WERI-Rb-1 (cell line): ENCODE measurements around the gene IFT172.

Experiments used
- DNase-seq: peaks from one replicate; pipeline ENCODE4 v3.0.0-alpha.2; 2020
- H3K27ac ChIP-seq: fragments of 250-450 bp; sonication (Bioruptor Pico); 2 replicates; pipeline ENCODE4 v1.5.1; 2020; ENCODE audit warnings: mild to moderate bottlenecking, moderate library complexity
- H3K27me3 ChIP-seq: fragments of 250-450 bp; sonication (Bioruptor Pico); 2 replicates; pipeline ENCODE4 v1.5.1; 2021; ENCODE audit warnings: mild to moderate bottlenecking, low read depth, moderate library complexity; ENCODE audit not compliant: insufficient read depth, severe bottlenecking
- H3K36me3 ChIP-seq: fragments of 250-450 bp; sonication (Bioruptor Pico); 2 replicates; pipeline ENCODE4 v1.5.1; 2020; ENCODE audit warnings: mild to moderate bottlenecking, moderate library complexity
- H3K4me3 ChIP-seq: 2 replicates; pipeline ENCODE4 v1.5.1; 2011; ENCODE audit warnings: low read depth, mild to moderate bottlenecking, control low read depth, low read length
- H3K9me3 ChIP-seq: fragments of 250-450 bp; sonication (Bioruptor Pico); 2 replicates; pipeline ENCODE4 v1.5.1; 2021; ENCODE audit warnings: mild to moderate bottlenecking, moderate library complexity; ENCODE audit not compliant: severe bottlenecking
- TF ChIP-seq, protein P1 (sequence below): IDR thresholded peaks from 2 replicates; pipeline ENCODE4 v1.5.1; 2011; ENCODE audit warnings: low read depth, mild to moderate bottlenecking, control low read depth, inconsistent platforms, low read length

The IFT172 gene

DNA sequence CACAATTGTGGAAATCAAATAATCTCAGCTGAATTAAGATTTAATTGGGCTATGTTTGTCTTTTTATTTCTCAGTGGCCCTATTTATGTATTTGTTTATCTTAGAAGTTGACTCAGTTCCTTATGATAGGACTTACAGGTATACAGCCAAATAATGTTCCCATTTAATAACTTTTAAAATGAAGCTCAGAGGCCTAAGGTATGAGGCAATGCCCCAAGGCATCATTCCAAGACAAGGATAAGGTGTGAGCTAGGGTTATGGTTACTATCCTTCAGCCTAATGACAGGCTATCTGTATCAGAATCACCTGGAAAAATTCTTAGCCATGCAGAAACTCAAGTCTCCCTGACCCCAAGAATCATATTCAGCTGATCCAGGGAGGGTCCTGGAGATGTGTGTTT lies 68.5 kb downstream of the IFT172 start:
- DNase-seq, result no peak
- TF ChIP-seq, protein P1, sequence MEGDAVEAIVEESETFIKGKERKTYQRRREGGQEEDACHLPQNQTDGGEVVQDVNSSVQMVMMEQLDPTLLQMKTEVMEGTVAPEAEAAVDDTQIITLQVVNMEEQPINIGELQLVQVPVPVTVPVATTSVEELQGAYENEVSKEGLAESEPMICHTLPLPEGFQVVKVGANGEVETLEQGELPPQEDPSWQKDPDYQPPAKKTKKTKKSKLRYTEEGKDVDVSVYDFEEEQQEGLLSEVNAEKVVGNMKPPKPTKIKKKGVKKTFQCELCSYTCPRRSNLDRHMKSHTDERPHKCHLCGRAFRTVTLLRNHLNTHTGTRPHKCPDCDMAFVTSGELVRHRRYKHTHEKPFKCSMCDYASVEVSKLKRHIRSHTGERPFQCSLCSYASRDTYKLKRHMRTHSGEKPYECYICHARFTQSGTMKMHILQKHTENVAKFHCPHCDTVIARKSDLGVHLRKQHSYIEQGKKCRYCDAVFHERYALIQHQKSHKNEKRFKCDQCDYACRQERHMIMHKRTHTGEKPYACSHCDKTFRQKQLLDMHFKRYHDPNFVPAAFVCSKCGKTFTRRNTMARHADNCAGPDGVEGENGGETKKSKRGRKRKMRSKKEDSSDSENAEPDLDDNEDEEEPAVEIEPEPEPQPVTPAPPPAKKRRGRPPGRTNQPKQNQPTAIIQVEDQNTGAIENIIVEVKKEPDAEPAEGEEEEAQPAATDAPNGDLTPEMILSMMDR, result no peak
- Histone ChIP-seq H3K9me3 (no peaks in the 10 kb centered on the region), H3K4me3 (no peak overlapping the region), H3K27me3 (no peaks in the 10 kb centered on the region), H3K36me3 (no peaks in the 10 kb centered on the region), H3K27ac (no peak overlapping the region)

DNA sequence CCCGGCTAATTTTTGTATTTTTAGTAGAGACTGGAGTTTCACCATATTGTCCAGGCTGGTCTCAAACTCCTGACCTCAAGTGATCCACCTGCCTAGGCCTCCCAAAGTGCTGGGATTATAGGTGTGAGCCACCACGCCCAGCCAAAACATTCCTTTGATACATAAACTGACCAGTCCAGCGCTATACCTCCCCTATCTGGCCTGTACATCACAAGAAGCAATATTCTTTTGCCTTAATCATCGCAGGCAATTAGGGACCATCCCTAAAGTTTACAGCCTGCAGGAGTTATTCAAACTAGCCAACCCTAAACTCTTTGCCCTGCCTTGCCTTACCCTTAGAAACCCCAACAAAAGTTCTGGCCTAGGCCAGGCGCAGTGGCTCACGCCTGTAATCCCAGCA lies 73.4 kb downstream of the IFT172 start:
- no peak overlapping the region for H3K27ac ChIP-seq
- H3K9me3 ChIP-seq, result no peaks in the 10 kb centered on the region
- no peaks in the 10 kb centered on the region for H3K27me3 ChIP-seq
- no peaks in the 10 kb centered on the region for H3K36me3 ChIP-seq
- no peak for DNase-seq
- no peak overlapping the region for H3K4me3 ChIP-seq
- TF ChIP-seq, protein P1, result no peak

DNA sequence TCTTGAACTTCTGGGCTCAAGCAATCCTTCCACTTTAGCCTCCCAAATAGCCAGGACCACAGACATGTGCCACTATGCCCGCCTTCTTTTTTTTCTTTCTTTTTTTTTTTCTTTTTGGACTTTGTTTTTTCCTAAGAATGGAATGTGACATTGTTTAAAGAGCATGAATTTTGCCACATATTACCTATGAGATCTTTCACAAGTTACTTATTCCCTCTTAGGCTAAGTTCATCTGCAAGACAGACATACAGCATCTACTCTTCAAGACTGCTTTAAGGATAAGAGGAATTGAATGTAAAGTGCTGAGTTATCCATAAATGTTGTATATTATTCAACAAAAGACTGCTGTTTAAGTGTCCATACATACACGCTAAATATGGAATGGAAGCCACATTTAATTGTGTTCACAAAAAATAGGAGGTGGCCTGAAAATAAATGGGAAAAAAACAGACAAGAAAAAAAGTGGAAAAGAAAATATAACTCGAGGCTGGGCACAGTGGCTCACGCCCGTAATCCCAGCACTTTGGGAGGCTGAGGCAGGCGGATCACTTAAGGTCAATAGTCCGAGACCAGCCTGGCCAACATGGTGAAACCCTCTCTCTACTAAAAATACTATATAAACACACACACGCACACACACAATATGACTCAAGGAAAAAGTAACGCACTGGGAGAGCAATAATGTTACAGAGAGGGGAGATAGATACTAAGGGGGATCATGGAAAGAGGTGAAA lies 77.0 kb downstream of the IFT172 start:
- Histone ChIP-seq H3K27ac (no peak overlapping the region), H3K36me3 (peaks cover 8% of the 10 kb centered on the region), H3K9me3 (no peaks in the 10 kb centered on the region), H3K4me3 (no peak overlapping the region), H3K27me3 (no peaks in the 10 kb centered on the region)
- DNase-seq, result no peak
- TF ChIP-seq, protein P1, result no peak

DNA sequence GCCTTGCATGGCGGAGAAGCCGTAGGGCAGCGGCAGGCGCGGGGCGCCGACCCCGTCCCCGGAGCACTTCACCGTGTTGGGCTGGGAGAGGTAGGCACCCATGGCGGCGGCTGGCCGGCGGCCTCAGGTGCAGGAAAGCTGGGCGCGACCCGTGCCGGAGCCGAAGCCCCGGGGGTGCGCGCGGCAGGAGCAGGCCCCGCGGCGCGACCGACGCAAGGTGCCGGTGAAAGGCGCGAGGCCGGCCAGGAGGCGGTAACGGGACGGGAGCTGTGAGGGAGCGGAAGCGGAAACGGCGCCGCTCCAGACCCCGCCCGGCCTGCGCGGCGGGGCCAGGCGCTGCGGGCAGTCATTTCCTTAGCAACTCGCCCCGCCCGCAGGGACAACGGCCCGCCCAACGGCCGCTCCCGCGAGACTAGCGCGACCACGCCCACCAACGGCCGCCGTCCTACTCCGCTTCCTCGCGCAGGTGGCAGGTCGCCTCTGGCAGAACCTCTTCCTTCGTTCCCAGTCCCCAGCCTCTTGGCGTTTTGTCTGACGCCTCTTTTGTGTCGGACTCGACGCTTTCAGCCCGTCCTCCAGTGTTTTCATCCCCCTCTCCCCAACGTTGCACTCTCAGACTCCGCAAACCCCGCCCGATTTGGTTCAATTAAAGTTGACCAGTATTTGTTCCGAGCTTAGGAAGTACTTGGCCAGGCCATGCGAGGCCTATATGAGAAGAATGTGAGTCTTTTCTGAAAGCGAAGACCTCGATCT lies 80.0 kb downstream of the IFT172 start, which contains the start of gene PPM1G:
TSS of gene PPM1G (minus strand) at position 271 of the 753 bp plus-strand sequence. CDS start at position 102, 169 bp downstream.
- Histone ChIP-seq H3K27me3 (no peaks in the 10 kb centered on the region), H3K27ac (peak within 1 kb of the TSS; percentile 90), H3K4me3 (peak within 1 kb of the TSS; percentile 96), H3K9me3 (no peaks in the 10 kb centered on the region), H3K36me3 (peaks cover 32% of the 10 kb centered on the region)
- TF ChIP-seq, protein P1, result no peak
- peak; percentile 99 for DNase-seq

DNA sequence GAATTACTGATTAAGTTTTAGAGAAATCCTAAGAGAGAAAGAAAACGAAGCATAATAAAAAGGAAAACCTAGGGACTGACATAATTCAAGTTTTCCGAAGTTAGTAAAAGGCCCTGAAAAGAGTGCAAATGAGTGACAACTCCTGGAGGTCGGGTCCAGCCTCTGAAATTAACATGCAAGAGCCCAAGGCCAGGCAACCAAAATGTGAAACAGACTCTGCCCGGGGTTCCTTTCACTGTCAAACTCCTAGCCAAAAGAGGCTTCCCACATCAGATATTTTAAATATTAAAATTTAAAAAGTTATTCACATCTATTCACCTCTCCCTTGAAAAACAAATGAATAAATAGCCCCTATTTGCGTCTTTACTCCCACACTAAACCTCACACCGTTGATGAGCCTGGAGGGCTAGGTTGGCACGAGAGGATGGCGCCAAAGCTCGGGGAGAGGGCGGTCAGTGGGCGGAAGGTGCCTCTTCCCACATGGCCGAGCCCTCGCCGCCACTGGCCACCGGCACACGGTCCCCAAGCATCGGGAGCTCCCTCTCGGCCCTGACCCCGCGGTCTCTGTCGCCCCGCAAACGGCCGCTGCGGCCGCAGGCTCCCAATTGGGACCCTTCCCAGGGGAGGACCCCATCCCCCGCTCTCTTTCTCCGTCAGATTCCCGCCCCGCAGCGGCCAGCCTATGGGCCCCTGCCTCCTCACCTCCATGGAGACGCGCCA lies 80.8 kb downstream of the IFT172 start:
- TF ChIP-seq, protein P1, result no peak
- Histone ChIP-seq H3K9me3 (no peaks in the 10 kb centered on the region), H3K36me3 (peaks cover 39% of the 10 kb centered on the region), H3K27me3 (no peaks in the 10 kb centered on the region), H3K4me3 (peak overlapping the region; percentile 96), H3K27ac (peak overlapping the region; percentile 90)
- DNase-seq, result no peak
